Fibroblast of skin of left quadriceps (primary cell): ENCODE measurements around the gene SPRTN.
"Not testable (repeated sequence)": the region's sequence is repeated elsewhere in the genome, so short reads cannot be mapped to it uniquely, and the experiment has no call there.

ENCODE experiments used
- DNase-seq, 2 experiments: peaks; one replicate each; pipeline ENCODE4 v3.0.0-alpha.2; 2013; ENCODE audit warnings: low read depth in 2 of 2

Gene SPRTN

GRCh38 chr1:231335663-231336602 is 2.2 kb upstream of the SPRTN start:
- DNase-seq, result no peak

GRCh38 chr1:231337043-231337471 is 1.0 kb upstream of the SPRTN start:
- no peak for DNase-seq

- DNase-seq, result peak; percentile 94 to 95
Observed at GRCh38 chr1:231337472-231338269, 422 bp upstream of the SPRTN start, which contains the start of gene EXOC8. Gene EXOC8 (minus strand): TSS chr1:231337852. CDS start chr1:231337745, 107 bp downstream.

GRCh38 chr1:231340328-231341013 is 2.4 kb downstream of the SPRTN start:
- no peak for DNase-seq

- no peak for DNase-seq
Observed at GRCh38 chr1:231347961-231348360, 9.9 kb downstream of the SPRTN start.

- DNase-seq, result no peak
Observed at GRCh38 chr1:231348442-231348841, 10.3 kb downstream of the SPRTN start.

GRCh38 chr1:231348856-231349255 is 10.8 kb downstream of the SPRTN start:
- not testable (repeated sequence) for DNase-seq

GRCh38 chr1:231351816-231352215 is 13.7 kb downstream of the SPRTN start:
- no peak for DNase-seq

GRCh38 chr1:231353086-231353485 is 15.0 kb downstream of the SPRTN start:
- DNase-seq, result no peak

- DNase-seq, result no peak
Observed at GRCh38 chr1:231354330-231355020, 16.4 kb downstream of the SPRTN start.

- no peak for DNase-seq
Observed at GRCh38 chr1:231355171-231355570, 17.1 kb downstream of the SPRTN start.

GRCh38 chr1:231357187-231357772 is 19.2 kb downstream of the SPRTN start:
- DNase-seq, result no peak

- DNase-seq, result peak; percentile 38 to 47
Observed at GRCh38 chr1:231357831-231358354, 19.8 kb downstream of the SPRTN start.

GRCh38 chr1:231359113-231359512 is 21.0 kb downstream of the SPRTN start:
- DNase-seq, result peak; percentile 62 to 68

GRCh38 chr1:231362325-231362724 is 24.2 kb downstream of the SPRTN start:
- no peak for DNase-seq

- DNase-seq, result no peak
Observed at GRCh38 chr1:231363624-231364023, 25.5 kb downstream of the SPRTN start.

- no peak for DNase-seq
Observed at GRCh38 chr1:231364192-231364591, 26.1 kb downstream of the SPRTN start.

GRCh38 chr1:231369282-231369681 is 31.2 kb downstream of the SPRTN start:
- DNase-seq, result no peak

GRCh38 chr1:231372501-231372900 is 34.4 kb downstream of the SPRTN start:
- DNase-seq, result no peak

- DNase-seq, result no peak
Observed at GRCh38 chr1:231374394-231374793, 36.3 kb downstream of the SPRTN start.

GRCh38 chr1:231376101-231376500 is 38.0 kb downstream of the SPRTN start:
- no peak for DNase-seq
